DND-41 (cell line): ENCODE results near the gene MICAL3.

Experiments used
- ATAC-seq: fragments of 200-7000 bp; cut with Tn5 transposase; 3 replicates; pipeline ENCODE4 v1.9.1; 2021; ENCODE audit warnings: low read depth; ENCODE audit not compliant: insufficient read depth
- DNase-seq: peaks from one replicate; pipeline ENCODE4 v3.0.0-alpha.2; 2020
- H2AFZ ChIP-seq: 2 replicates; pipeline ENCODE4 v1.6.0; 2012; ENCODE audit warnings: low read depth, low read length
- H3K27ac ChIP-seq: 2 replicates; pipeline ENCODE4 v1.5.1; 2012; ENCODE audit warnings: low read length, inconsistent platforms
- H3K27me3 ChIP-seq: fragments of 200-600 bp; sonication (generic); 2 replicates; pipeline ENCODE4 v1.6.0; 2012; ENCODE audit warnings: low read length, mild to moderate bottlenecking, inconsistent platforms; ENCODE audit not compliant: insufficient read depth, poor library complexity
- H3K36me3 ChIP-seq: 2 replicates; pipeline ENCODE4 v1.5.1; 2012; ENCODE audit warnings: low read length, inconsistent platforms; ENCODE audit not compliant: insufficient read depth
- H3K4me1 ChIP-seq: 2 replicates; pipeline ENCODE4 v1.5.1; 2012; ENCODE audit warnings: mild to moderate bottlenecking, low read length; ENCODE audit not compliant: insufficient read depth
- H3K4me2 ChIP-seq: 2 replicates; pipeline ENCODE4 v1.6.0; 2012; ENCODE audit warnings: mild to moderate bottlenecking, moderate library complexity, low read length, inconsistent platforms; ENCODE audit not compliant: insufficient read depth
- H3K4me3 ChIP-seq, 2 experiments: fragments of 200-600 bp in 1 of 2; shearing (Covaris generic) in 1 of 2; 2 replicates each; pipeline ENCODE4 v1.5.1; 2012 to 2016; ENCODE audit warnings: inconsistent platforms in 2 of 2, low read length in 2 of 2, mild to moderate bottlenecking in 2 of 2, low read depth in 1 of 2, moderate library complexity in 1 of 2
- H3K79me2 ChIP-seq: 2 replicates; pipeline ENCODE4 v1.6.0; 2012; ENCODE audit warnings: low read length, inconsistent platforms; ENCODE audit not compliant: insufficient read depth
- H3K9ac ChIP-seq: 2 replicates; pipeline ENCODE4 v1.6.0; 2012; ENCODE audit warnings: low read depth, mild to moderate bottlenecking, inconsistent platforms, low read length, moderate library complexity
- H3K9me3 ChIP-seq: 2 replicates; pipeline ENCODE4 v1.5.1; 2012; ENCODE audit warnings: low read length, moderate library complexity, mild to moderate bottlenecking, inconsistent platforms; ENCODE audit not compliant: insufficient read depth, severe bottlenecking
- H4K20me1 ChIP-seq: 2 replicates; pipeline ENCODE4 v1.6.0; 2012; ENCODE audit warnings: low read length; ENCODE audit not compliant: insufficient read depth
- EZH2 ChIP-seq: IDR thresholded peaks from 3 replicates; pipeline ENCODE4 v1.6.1; 2012; ENCODE audit warnings: borderline replicate concordance, low read depth, mild to moderate bottlenecking, moderate library complexity, low read length, inconsistent platforms; ENCODE audit not compliant: severe bottlenecking
- TF ChIP-seq, protein P1 (sequence below): IDR thresholded peaks from 2 replicates; pipeline ENCODE4 v1.5.1; 2012; ENCODE audit warnings: borderline replicate concordance, low read length, moderate library complexity, mild to moderate bottlenecking; ENCODE audit not compliant: poor library complexity, severe bottlenecking; ENCODE audit errors: extremely low read depth

MICAL3 gene

DNA sequence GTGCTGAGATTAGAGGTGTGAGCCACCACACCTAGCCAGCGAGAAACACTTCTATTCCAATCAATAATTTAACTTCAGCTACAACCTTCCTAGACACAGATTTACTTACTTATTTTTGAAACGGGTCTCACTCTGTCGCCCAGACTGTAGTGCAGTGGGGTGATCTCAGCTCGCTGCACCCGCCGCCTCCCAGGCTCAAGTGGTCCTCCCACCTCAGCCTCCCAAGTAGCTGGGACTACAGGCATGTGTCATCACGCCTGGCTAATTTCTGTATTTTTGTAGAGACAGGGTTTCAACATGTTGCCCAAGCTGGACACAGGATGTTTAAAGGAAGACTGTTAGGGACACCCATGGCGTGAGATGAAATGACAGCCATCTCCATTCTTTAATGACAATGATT, 61.3 kb downstream of the MICAL3 start:
- no peak for DNase-seq
- Histone ChIP-seq H3K4me2 (no peak overlapping the region), H2AFZ (no peak overlapping the region), H3K27ac (no peak overlapping the region), H3K9ac (no peak overlapping the region), H3K4me3 (no peak overlapping the region), H4K20me1 (peaks cover 71% of the 10 kb centered on the region), H3K27me3 (no peaks in the 10 kb centered on the region), H3K36me3 (no peaks in the 10 kb centered on the region), H3K79me2 (peaks cover 74% of the 10 kb centered on the region), H3K9me3 (no peaks in the 10 kb centered on the region), H3K4me1 (no peaks in the 10 kb centered on the region)
- TF ChIP-seq EZH2 = no peak
- TF ChIP-seq, protein P1, sequence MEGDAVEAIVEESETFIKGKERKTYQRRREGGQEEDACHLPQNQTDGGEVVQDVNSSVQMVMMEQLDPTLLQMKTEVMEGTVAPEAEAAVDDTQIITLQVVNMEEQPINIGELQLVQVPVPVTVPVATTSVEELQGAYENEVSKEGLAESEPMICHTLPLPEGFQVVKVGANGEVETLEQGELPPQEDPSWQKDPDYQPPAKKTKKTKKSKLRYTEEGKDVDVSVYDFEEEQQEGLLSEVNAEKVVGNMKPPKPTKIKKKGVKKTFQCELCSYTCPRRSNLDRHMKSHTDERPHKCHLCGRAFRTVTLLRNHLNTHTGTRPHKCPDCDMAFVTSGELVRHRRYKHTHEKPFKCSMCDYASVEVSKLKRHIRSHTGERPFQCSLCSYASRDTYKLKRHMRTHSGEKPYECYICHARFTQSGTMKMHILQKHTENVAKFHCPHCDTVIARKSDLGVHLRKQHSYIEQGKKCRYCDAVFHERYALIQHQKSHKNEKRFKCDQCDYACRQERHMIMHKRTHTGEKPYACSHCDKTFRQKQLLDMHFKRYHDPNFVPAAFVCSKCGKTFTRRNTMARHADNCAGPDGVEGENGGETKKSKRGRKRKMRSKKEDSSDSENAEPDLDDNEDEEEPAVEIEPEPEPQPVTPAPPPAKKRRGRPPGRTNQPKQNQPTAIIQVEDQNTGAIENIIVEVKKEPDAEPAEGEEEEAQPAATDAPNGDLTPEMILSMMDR = no peak
- ATAC-seq = no peak

DNA sequence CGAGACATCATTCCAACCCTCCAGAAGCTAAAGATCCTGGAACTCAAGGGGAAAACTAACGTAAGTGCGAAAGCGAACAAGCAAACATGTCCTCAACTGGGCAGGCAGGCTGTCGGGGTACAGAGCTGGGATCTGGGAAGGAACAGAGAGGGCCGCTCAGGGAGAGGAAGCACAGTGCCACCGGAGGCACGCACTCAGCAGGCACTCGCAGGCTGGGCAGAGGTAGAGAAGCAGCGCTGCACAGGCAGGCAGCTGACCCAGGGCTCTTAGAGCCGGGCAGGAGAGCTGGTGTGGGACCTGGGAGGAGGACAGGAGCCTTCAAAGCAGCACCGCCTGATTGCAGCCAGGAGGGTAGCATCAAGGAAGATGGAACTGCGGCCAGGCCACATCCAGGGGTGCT, 62.2 kb downstream of the MICAL3 start:
- no peak for DNase-seq
- Histone ChIP-seq H3K4me3 (no peak overlapping the region), H3K27me3 (no peaks in the 10 kb centered on the region)

DNA sequence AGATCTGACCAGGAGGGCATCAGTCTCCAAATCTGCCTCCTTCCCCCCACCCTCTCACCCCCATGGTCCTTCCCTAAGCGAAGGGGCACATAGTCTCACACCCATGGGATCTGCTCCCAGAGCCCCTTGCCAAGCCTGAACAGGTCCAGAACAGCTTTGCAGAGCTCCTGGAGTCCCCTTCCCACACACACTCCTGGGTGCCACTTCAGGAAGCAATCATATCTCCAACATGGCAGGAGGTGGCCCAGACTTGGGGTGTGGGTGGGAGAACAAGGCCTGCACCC, 63.0 kb downstream of the MICAL3 start:
- Histone ChIP-seq H3K9ac (no peak overlapping the region), H3K4me3 (no peak overlapping the region), H3K36me3 (no peaks in the 10 kb centered on the region), H3K4me1 (no peaks in the 10 kb centered on the region), H2AFZ (no peak overlapping the region), H3K9me3 (no peaks in the 10 kb centered on the region), H4K20me1 (peaks cover 62% of the 10 kb centered on the region), H3K27me3 (no peaks in the 10 kb centered on the region), H3K27ac (no peak overlapping the region), H3K79me2 (peaks cover 76% of the 10 kb centered on the region), H3K4me2 (no peak overlapping the region)
- no peak for ATAC-seq
- no peak for DNase-seq
- TF ChIP-seq, protein P1 = no peak
- no peak for TF ChIP-seq EZH2

More for the DNA sequence above, 62.2 kb downstream of the MICAL3 start:
- Histone ChIP-seq H4K20me1 (peaks cover 70% of the 10 kb centered on the region), H3K9me3 (no peaks in the 10 kb centered on the region), H3K27ac (no peak overlapping the region), H3K36me3 (no peaks in the 10 kb centered on the region), H2AFZ (no peak overlapping the region), H3K79me2 (peaks cover 74% of the 10 kb centered on the region), H3K4me2 (no peak overlapping the region), H3K9ac (no peak overlapping the region), H3K4me1 (no peaks in the 10 kb centered on the region)
- ATAC-seq = no peak
- no peak for TF ChIP-seq EZH2

DNA sequence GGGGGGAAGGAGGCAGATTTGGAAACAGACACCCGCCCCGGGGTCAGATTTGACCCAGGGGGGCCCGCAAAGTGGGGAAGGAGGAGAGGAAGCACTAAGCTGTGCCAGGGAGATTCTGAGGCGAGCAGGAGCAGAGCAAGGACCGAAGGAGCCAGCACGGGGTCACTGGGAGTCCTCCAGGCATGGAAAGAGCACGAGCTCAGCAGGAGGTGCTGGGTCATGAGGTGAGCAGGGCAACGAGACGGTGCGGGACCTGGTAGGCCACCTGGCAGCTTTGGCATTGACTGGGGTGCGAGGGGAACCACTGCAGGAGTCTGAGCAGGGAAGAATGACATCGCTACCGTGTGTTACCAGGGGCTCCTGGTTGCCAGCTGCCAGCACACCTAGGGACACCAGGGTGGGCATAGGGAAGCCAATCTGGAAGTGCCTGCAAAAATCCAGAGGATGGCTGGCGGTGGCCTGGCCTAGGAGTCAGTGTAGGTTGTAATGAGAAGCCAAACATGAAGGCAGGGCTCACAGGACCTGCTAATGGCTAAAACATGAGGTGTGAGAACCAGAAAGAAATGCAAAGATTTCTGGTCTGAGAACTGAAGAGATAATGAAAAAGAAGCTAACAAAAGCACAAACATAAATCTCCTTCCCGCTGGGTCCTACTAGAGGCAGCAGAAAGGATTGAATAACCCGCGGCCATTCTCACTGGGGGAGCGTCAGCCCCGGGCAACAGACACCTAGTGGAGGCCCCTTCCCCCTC, 63.5 kb downstream of the MICAL3 start:
- H3K36me3 ChIP-seq = no peaks in the 10 kb centered on the region
- ATAC-seq = no peak
- H3K4me1 ChIP-seq = no peaks in the 10 kb centered on the region
- no peaks in the 10 kb centered on the region for H3K27me3 ChIP-seq
- no peak overlapping the region for H3K9ac ChIP-seq
- no peak overlapping the region for H2AFZ ChIP-seq
- H3K4me2 ChIP-seq = no peak overlapping the region
- DNase-seq = no peak
- H3K79me2 ChIP-seq = peaks cover 71% of the 10 kb centered on the region
- H4K20me1 ChIP-seq = peaks cover 59% of the 10 kb centered on the region
- H3K9me3 ChIP-seq = no peaks in the 10 kb centered on the region
- no peak for TF ChIP-seq EZH2
- TF ChIP-seq, protein P1 = no peak
- no peak overlapping the region for H3K27ac ChIP-seq
- no peak overlapping the region for H3K4me3 ChIP-seq
